ENCODE measurements around the gene SDC4.

DNA sequence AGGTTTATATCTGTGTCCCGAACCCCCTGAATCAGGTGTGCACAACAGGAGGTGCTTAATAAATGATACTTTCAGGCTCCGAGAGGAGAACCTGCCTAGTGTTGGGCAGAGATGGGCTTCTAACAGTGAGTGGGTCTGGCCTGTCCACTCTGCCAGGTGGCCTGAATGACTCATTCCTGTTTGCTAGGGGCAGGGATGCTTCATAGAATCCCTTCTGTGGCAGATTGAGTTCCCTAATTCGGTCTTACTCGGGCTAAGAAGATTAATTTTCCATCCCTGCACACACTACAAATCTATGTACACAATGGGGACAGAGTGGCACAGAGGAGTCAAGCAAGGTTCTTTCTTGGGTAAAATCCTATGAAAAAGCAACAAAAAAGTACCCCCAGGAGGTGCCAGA, 19.8 kb downstream of the SDC4 start:
- TF ChIP-seq, protein P1, sequence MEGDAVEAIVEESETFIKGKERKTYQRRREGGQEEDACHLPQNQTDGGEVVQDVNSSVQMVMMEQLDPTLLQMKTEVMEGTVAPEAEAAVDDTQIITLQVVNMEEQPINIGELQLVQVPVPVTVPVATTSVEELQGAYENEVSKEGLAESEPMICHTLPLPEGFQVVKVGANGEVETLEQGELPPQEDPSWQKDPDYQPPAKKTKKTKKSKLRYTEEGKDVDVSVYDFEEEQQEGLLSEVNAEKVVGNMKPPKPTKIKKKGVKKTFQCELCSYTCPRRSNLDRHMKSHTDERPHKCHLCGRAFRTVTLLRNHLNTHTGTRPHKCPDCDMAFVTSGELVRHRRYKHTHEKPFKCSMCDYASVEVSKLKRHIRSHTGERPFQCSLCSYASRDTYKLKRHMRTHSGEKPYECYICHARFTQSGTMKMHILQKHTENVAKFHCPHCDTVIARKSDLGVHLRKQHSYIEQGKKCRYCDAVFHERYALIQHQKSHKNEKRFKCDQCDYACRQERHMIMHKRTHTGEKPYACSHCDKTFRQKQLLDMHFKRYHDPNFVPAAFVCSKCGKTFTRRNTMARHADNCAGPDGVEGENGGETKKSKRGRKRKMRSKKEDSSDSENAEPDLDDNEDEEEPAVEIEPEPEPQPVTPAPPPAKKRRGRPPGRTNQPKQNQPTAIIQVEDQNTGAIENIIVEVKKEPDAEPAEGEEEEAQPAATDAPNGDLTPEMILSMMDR (IDR thresholded peaks at IDR 0.05), result no peak
- TF ChIP-seq RXRA (IDR thresholded peaks at IDR 0.05; ENCODE audit: borderline replicate concordance, low read depth) (no peak), NRF1 (IDR thresholded peaks at IDR 0.05; ENCODE audit: low read depth, low read length) (no peak), POLR2AphosphoS5 (IDR thresholded peaks at IDR 0.05; ENCODE audit: low read depth, low read length) (no peak), PBX3 (IDR thresholded peaks at IDR 0.05) (no peak), EZH2phosphoT487 (IDR thresholded peaks at IDR 0.05; ENCODE audit: borderline replicate concordance, low read depth) (no peak), RAD21 (IDR thresholded peaks at IDR 0.05; ENCODE audit: low read length) (no peak)
- TF ChIP-seq, protein P2, sequence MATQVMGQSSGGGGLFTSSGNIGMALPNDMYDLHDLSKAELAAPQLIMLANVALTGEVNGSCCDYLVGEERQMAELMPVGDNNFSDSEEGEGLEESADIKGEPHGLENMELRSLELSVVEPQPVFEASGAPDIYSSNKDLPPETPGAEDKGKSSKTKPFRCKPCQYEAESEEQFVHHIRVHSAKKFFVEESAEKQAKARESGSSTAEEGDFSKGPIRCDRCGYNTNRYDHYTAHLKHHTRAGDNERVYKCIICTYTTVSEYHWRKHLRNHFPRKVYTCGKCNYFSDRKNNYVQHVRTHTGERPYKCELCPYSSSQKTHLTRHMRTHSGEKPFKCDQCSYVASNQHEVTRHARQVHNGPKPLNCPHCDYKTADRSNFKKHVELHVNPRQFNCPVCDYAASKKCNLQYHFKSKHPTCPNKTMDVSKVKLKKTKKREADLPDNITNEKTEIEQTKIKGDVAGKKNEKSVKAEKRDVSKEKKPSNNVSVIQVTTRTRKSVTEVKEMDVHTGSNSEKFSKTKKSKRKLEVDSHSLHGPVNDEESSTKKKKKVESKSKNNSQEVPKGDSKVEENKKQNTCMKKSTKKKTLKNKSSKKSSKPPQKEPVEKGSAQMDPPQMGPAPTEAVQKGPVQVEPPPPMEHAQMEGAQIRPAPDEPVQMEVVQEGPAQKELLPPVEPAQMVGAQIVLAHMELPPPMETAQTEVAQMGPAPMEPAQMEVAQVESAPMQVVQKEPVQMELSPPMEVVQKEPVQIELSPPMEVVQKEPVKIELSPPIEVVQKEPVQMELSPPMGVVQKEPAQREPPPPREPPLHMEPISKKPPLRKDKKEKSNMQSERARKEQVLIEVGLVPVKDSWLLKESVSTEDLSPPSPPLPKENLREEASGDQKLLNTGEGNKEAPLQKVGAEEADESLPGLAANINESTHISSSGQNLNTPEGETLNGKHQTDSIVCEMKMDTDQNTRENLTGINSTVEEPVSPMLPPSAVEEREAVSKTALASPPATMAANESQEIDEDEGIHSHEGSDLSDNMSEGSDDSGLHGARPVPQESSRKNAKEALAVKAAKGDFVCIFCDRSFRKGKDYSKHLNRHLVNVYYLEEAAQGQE (IDR thresholded peaks at IDR 0.05; ENCODE audit: low read depth, low read length), result no peak
